Cortex of kidney (tissue), 1 donor: ENCODE measurements around the gene CENPO.

Experiments
- DNase-seq: peaks from one replicate; lab custom pipeline; 2025; lab: John Stamatoyannopoulos, UW

Gene CENPO

DNA sequence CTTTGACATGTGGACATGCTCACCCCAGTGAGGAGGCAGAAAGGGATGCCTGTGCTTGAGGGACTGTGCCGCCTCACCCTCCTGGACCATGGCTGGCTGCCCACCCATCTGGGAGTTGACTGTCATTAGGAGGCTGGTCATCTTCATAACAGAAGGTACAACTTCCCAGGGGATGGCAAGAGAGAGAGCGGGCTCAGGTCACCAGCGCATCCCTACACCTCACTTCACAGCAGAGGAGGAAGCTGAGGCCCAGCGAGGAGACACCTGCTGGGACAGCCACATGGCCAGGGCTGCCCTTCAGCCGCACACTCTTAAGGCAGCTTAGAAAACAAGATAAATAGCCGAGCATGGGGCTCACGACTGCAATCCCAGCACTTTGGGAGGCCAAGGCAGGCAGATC is 67.4 kb downstream of the CENPO start:
- no peak for DNase-seq

DNA sequence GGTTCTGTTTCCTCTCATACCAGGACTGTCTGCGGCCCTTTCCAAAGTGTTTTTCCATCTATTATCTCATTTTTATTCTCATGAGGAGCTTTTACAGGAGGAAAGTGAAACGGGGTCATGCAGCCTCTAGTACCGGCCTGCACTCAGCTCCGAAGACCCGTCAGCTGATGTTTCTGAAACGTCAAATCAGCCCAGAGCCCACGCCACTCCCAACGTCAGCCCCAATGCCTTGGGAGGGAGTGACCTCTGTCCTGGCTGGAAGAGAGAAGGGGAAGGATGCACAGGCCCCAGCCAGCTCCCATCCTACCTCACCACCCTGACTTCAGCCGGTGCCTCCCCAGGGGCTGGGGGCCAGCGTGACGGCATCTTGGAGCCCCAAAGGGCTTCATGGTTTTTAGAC is 68.3 kb downstream of the CENPO start:
- DNase-seq, result no peak

DNA sequence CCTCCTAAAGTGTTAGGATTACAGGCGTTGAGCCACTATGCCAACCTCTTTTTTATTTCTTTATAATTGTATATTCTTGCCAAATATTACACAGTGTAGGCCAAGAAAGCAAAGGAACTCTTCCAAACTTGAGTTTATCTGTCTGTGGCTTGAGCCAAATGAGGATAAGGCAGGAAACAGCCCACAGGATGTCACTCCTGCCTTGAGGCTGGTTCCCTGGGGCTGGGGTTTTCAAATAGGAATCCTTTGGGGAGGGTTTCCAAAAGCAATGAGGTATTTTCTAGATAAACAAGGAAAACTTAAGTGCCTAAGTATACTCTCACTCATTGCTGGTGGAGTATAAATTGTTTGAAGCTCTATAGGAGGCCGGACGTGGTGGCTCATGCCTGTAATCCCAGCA is 70.4 kb downstream of the CENPO start:
- no peak for DNase-seq

GRCh38 chr2:24866946-24867345 is 73.7 kb downstream of the CENPO start:
- DNase-seq, result no peak

DNA sequence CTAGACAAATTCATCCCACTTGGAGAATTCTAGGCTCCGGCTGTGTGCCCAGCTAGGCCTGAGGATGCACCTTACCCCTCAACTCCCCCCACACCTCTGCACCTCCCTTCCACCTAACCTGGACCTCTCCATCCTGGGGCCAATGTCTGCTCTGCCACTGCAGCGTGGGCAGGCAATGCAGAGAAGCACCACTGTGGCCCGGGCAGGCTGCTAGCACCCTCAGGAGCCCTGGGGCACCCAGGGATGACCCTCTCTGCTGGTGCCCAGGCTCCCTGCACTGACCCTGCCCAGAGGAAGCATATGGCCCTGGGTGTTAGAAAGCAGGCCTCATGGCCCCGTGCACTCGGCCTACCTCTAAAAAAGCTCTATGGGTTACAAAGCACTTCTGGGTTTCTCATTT is 77.2 kb downstream of the CENPO start:
- no peak for DNase-seq

DNA sequence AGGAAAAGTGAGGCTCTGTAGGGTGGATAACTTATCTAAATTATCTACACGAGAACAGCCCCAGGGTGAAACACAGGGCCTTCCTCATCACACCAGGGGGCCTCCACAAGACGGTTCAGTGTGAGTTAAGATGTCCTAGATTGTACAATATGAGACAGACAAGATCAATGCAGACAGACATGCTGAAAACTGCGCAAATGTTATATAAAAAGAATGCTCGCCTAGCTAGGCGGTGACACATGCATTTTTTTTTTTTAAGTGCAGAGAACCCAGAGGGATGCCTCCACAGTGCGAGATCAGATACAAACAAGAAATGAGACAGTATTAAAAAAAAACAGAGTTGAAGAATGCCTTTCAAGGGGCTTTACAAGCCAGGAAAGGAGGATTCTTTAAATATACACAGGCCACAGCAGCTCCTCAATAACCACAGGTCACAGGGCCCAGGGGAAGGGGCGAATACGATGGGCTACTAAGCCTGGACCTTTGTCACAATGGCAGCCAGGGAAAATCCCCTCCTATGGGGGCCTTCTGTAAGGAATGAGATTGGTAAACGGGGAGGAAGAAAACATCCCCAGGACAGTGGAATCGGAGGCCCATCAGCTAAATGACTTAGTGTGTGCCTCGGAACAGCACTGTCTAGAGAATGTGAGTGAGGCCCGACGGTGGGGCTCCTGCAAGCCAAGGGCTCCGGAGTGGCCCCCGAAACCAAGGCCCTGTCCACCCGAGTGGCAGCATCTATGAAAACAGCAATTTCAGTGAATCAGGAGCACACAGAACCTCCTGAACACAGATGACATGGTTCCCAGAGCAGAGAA is 77.9 kb downstream of the CENPO start:
- no peak for DNase-seq

- DNase-seq, result no peak
These were observed 78.7 kb downstream of the CENPO start for GRCh38 chr2:24871852-24872333.
